WI38 (cell line): Measurements from ENCODE around the gene TTLL4.

Experiments
- H3K4me3 ChIP-seq: 2 replicates; pipeline ENCODE4 v1.5.1; 2011; ENCODE audit warnings: low read depth, mild to moderate bottlenecking, control low read depth, low read length
- TF ChIP-seq, protein P1 (sequence below): IDR thresholded peaks from 2 replicates; pipeline ENCODE4 v1.5.1; 2012; ENCODE audit warnings: low read depth, mild to moderate bottlenecking, control low read depth, low read length

TTLL4 gene

DNA sequence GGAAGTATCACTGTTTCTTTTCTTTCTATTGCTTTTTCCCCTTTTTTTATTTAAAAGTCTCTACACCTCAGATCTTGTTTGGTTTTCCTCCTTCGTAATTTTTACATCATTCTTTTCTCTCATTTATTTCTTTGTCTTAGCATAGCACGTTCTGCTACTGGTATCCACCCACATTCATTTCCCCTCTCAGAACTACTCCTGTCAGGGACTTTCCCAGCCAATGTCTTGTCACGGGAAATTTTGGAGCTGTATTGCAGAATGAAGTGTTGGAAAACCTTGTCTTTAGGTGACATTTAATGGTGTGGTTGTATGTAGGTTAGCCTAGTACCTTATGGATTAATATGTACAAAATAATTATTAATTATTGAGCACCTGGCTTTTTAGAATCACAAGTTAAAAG lies 34.0 kb downstream of the TTLL4 start:
- H3K4me3 ChIP-seq = no peak overlapping the region
- TF ChIP-seq, protein P1, sequence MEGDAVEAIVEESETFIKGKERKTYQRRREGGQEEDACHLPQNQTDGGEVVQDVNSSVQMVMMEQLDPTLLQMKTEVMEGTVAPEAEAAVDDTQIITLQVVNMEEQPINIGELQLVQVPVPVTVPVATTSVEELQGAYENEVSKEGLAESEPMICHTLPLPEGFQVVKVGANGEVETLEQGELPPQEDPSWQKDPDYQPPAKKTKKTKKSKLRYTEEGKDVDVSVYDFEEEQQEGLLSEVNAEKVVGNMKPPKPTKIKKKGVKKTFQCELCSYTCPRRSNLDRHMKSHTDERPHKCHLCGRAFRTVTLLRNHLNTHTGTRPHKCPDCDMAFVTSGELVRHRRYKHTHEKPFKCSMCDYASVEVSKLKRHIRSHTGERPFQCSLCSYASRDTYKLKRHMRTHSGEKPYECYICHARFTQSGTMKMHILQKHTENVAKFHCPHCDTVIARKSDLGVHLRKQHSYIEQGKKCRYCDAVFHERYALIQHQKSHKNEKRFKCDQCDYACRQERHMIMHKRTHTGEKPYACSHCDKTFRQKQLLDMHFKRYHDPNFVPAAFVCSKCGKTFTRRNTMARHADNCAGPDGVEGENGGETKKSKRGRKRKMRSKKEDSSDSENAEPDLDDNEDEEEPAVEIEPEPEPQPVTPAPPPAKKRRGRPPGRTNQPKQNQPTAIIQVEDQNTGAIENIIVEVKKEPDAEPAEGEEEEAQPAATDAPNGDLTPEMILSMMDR = no peak

DNA sequence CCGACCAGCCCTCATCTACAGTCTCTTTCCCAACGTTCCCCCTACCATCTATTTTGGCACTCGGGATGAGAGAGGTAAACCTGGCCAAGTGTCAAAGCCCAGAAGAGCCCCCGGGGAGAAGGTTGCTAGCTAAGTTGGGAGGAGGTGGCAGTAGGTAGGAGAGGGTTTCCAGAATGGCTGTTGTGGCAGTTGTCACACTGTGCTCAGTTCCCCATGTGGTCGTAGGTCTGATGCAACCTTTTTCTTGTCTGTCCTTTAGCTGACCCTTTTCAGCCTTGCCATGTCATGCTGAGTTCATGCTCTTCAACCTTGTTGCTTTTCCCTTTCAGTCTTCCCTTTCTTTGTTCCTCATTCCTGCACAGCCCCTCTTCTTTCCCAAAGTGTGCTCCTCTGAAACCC lies 34.5 kb downstream of the TTLL4 start:
- TF ChIP-seq, protein P1 = no peak
- no peak overlapping the region for H3K4me3 ChIP-seq

DNA sequence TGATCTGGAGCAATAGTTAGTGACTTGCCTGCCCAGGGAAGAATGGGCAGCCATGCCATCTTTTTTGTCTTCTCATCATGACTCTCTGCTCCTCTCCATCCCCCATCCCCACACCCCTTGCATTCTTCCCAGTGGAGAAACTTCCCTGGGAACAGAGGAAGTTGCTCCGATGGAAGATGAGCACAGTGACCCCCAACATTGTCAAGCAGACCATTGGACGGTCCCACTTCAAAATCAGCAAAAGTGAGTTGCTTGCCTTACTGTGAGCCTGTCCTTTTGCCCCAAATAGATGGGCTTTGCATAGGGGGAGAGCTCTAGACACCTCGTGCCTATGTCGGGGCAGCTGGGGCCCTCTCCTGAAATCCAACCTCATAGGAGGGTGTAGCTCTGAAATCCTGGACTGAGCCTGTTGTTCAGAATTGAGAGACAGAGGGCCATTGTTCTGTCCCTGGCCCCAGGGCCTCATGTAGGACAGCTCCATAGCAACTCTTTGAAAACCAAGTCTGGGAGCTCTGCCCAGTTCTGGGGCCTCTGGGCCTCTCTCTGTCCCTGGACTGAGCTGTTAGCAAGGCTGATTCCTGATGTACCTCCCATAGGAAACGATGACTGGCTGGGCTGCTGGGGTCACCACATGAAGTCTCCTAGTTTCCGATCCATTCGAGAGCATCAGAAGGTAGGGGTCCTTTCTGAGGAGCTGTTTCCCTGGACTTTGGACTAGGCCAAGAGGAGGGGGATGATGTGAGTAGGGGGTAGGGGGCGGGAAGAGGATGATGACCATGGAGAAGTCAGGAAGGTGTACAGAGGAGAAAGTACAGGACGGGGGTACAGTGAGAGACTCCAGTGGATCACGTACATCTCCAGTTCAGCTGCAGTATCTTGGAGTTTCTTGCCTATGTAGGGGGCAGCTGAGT lies 35.2 kb downstream of the TTLL4 start:
- H3K4me3 ChIP-seq = no peak overlapping the region
- TF ChIP-seq, protein P1 = no peak

DNA sequence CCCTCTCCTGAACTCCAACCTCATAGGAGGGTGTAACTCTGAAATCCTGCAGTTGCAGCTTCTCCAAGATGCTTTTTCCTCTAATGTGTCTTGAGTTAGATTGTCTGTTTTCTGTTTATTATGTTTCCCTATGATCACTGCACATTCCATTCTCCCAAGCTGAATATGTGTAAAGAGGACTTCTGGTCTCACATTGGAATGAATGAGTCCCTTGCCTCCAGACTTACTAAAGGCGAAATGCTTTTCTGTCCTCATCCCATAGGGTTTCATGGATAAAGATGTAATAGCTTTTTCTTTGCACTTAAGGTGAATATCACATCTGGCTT lies 35.8 kb downstream of the TTLL4 start:
- TF ChIP-seq, protein P1 = no peak
- no peak overlapping the region for H3K4me3 ChIP-seq

DNA sequence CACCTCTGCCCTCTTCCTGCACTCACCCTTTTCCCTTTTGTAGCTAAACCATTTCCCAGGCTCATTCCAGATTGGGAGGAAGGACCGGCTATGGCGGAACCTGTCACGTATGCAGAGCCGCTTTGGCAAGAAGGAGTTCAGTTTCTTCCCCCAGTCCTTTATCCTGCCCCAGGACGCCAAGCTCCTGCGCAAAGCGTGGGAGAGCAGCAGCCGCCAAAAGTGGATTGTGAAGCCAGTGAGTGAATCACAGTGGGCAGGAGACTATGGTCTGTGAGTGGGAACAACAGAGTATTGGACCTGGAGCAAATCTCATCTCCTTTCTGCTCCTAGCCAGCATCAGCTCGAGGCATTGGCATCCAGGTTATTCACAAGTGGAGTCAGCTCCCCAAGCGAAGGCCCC lies 36.3 kb downstream of the TTLL4 start:
- no peak overlapping the region for H3K4me3 ChIP-seq
- TF ChIP-seq, protein P1 = no peak

DNA sequence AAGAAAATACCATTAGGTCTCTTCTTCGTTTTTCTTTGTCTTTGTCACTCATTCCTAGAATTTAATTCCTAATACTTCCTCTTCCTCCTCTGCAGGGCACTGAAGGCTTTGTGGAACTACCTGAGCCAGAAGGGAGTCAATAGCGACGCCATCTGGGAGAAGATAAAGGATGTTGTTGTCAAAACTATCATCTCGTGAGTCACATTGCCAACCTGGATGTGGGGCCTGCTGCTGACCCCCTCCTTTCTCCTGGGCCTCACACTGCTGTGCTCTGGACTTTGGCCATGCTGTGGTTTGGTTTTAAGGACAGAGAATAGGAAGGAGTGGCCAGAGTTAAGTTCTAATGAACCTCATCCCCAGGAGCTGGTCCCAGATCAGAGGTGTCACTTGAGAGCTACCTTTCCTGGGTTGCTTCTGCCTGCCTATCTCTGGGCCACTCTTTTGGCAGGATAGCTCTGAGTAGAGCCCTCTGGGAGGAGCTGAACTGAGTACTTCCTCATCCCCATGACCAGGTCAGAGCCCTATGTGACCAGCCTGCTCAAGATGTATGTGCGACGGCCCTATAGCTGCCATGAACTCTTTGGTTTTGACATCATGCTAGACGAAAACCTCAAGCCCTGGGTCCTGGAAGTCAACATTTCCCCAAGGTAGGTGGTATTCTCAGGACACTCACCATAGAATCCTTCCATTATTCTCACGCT lies 38.3 kb downstream of the TTLL4 start:
- TF ChIP-seq, protein P1 = no peak
- H3K4me3 ChIP-seq = no peak overlapping the region

DNA sequence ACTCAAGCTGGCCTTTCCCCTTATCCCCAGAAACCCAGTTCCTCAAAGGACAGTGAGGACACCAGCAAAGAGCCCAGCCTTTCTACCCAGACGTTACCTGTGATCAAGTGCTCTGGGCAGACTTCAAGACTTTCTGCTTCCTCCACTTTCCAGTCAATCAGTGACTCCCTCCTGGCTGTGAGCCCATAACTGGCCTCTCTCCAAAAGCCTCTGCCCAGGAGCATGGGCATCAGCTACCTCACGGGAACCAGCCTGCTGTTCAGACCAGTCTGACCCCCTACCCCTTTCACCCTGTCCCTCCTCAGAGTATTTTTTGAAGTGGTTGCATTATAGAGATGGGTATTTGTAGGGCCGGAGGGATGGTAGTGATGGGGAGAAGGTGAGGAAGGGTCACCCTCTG lies 43.6 kb downstream of the TTLL4 start:
- TF ChIP-seq, protein P1 = no peak
- no peak overlapping the region for H3K4me3 ChIP-seq
